Tibial nerve (tissue), 4 donors: ENCODE results near the gene ZDHHC5. TPM values are rescaled to one million over a fixed set of nuclear protein-coding genes. Genes with fewer than 3 reads are reported as not detected.
"Not testable (repeated sequence)": the region's sequence is repeated elsewhere in the genome, so short reads cannot be mapped to it uniquely, and the experiment has no call there.

ENCODE experiments used
- DNase-seq, 2 donors: peaks; one replicate each; pipeline ENCODE4 v3.0.0-alpha.2; 2019; ENCODE audit warnings: low spot score in 2 of 2
- H3K27ac ChIP-seq, 4 donors: fragments of 200-600 bp; sonication (generic) in 3 of 4; one replicate each; pipeline ENCODE4 v1.5.1; 2017 to 2019; ENCODE audit warnings: mild to moderate bottlenecking in 1 of 4
- H3K27me3 ChIP-seq, 2 donors: fragments of 200-600 bp; sonication (generic) in 1 of 2; one replicate each; pipeline versions ENCODE4 v1.5.1 to v1.6.0; 2017 to 2019
- H3K36me3 ChIP-seq, 3 donors: fragments of 200-600 bp; sonication (generic); one replicate each; pipeline ENCODE4 v1.5.1; 2018 to 2019
- H3K4me1 ChIP-seq, 4 donors: fragments of 200-600 bp; sonication (generic) in 3 of 4; one replicate each; pipeline ENCODE4 v1.5.1; 2017 to 2019
- H3K4me3 ChIP-seq, 4 donors: fragments of 200-600 bp; sonication (generic) in 3 of 4; one replicate each; pipeline ENCODE4 v1.5.1; 2017 to 2019; ENCODE audit warnings: mild to moderate bottlenecking in 1 of 4, moderate library complexity in 1 of 4
- H3K9me3 ChIP-seq, 4 donors: fragments of 200-600 bp; sonication (generic) in 3 of 4; one replicate each; pipeline ENCODE4 v1.5.1; 2017 to 2019
- CTCF ChIP-seq, 5 experiments: fragments of 200-600 bp in 3 of 5; fragments of 450-650 bp in 2 of 5; sonication (generic) in 3 of 5; IDR thresholded peaks; one replicate each; pipeline ENCODE4 v1.5.1; 2016 to 2019; ENCODE audit warnings: antibody characterized with exemption in 5 of 5, mild to moderate bottlenecking in 3 of 5, moderate library complexity in 2 of 5
- EP300 ChIP-seq, 2 donors: sonication (generic); formaldehyde crosslinking; IDR thresholded peaks; one replicate each; pipeline ENCODE4 v1.6.1; 2017; ENCODE audit warnings: antibody characterized with exemption in 2 of 2, mild to moderate bottlenecking in 1 of 2
- POLR2A ChIP-seq, 2 donors: fragments of 450-650 bp; IDR thresholded peaks; one replicate each; pipeline ENCODE4 v1.6.1; 2017; ENCODE audit warnings: antibody characterized with exemption in 2 of 2, mild to moderate bottlenecking in 2 of 2, moderate library complexity in 2 of 2
- WGBS, 2 donors: methylation state at CpG; one replicate each; pipeline ENCODE4 v1.1.5; 2018; 5-methylcytosine and 5-hydroxymethylcytosine counted together
- total RNA-seq, 4 donors: library from RNA; depleted of rRNA; stranded (reverse); fragments of >200 nt; gene quantifications; one replicate each; pipeline ENCODE4 v1.1.0, GENCODE V29; 2016

The ZDHHC5 gene
- total RNA-seq, 4 donors from 2014 or later: 26.0 to 57.3 (median 33.7) TPM

GRCh38 chr11:57703341-57703740 is 35.4 kb downstream of the ZDHHC5 start:
- TF ChIP-seq EP300 (IDR thresholded peaks at IDR 0.05) (no peak), POLR2A (IDR thresholded peaks at IDR 0.05) (no peak), CTCF (IDR thresholded peaks at IDR 0.05) (no peak)
- Histone ChIP-seq H3K36me3 (peaks cover 3 to 77% (median 17%) of the 10 kb centered on the region in 3 donors), H3K4me3 (no peak overlapping the region), H3K27me3 (no peaks in the 10 kb centered on the region), H3K4me1 (peaks cover 0 to 3% (median 0%) of the 10 kb centered on the region in 4 donors), H3K9me3 (no peaks in the 10 kb centered on the region), H3K27ac (no peak overlapping the region)
- 73 to 90% methylated on average over 4 of the region's 4 CpGs for WGBS, 2 donors
- DNase-seq: no peak

- Histone ChIP-seq H3K4me1 (peaks cover 0 to 9% (median 0%) of the 10 kb centered on the region in 4 donors), H3K36me3 (peaks cover 0 to 61% (median 17%) of the 10 kb centered on the region in 3 donors), H3K27ac (no peak overlapping the region), H3K9me3 (no peaks in the 10 kb centered on the region), H3K4me3 (no peak overlapping the region), H3K27me3 (no peaks in the 10 kb centered on the region)
- TF ChIP-seq EP300 (IDR thresholded peaks at IDR 0.05): no peak
- 95% methylated on average over 6 of the region's 6 CpGs for WGBS, 2 donors
- no peak for DNase-seq
Measured at GRCh38 chr11:57704932-57705331, 37.0 kb downstream of the ZDHHC5 start.

GRCh38 chr11:57705432-57705831 is 37.5 kb downstream of the ZDHHC5 start:
- H3K4me3 ChIP-seq, H3K27ac ChIP-seq, H3K27me3 ChIP-seq, H3K9me3 ChIP-seq, DNase-seq: not testable (repeated sequence)
- Histone ChIP-seq H3K36me3 (peaks cover 0 to 56% (median 17%) of the 10 kb centered on the region in 3 donors), H3K4me1 (peaks cover 0 to 14% (median 0%) of the 10 kb centered on the region in 4 donors)
- 87 to 90% methylated on average over 8 of the region's 8 CpGs for WGBS, 2 donors

- Histone ChIP-seq H3K36me3 (peaks cover 0 to 18% (median 1%) of the 10 kb centered on the region in 3 donors), H3K4me1 (peaks cover 0 to 42% (median 14%) of the 10 kb centered on the region in 4 donors), H3K4me3 (no peak overlapping the region), H3K27ac (no peak overlapping the region), H3K27me3 (no peaks in the 10 kb centered on the region), H3K9me3 (no peaks in the 10 kb centered on the region)
- TF ChIP-seq CTCF (IDR thresholded peaks at IDR 0.05) (no peak), EP300 (IDR thresholded peaks at IDR 0.05) (no peak)
- no peak for DNase-seq
- 90 to 92% methylated on average over 5 of the region's 5 CpGs for WGBS, 2 donors
Measured at GRCh38 chr11:57709802-57710367, 42.0 kb downstream of the ZDHHC5 start.

GRCh38 chr11:57711414-57712255 is 43.7 kb downstream of the ZDHHC5 start, which contains the start of gene MED19:
Gene MED19, minus strand, starts transcription at chr11:57712215. Its CDS starts 36 bp downstream, at chr11:57712179.
- DNase-seq: peak; percentile 16 to 28
- peaks cover 0 to 3% (median 0%) of the 10 kb centered on the region in 3 donors for H3K36me3 ChIP-seq
- 9% methylated on average over 42 to 45 of the region's 51 CpGs for WGBS, 2 donors
- peak within 1 kb of the TSS; percentile 85 to 95 (median 90) for H3K4me3 ChIP-seq
- peak within 1 kb of the TSS; percentile 70 to 94 (median 88) for H3K27ac ChIP-seq
- peaks cover 0 to 45% (median 14%) of the 10 kb centered on the region in 4 donors for H3K4me1 ChIP-seq
- H3K27me3 ChIP-seq: no peaks in the 10 kb centered on the region
- TF ChIP-seq CTCF (IDR thresholded peaks at IDR 0.05): peak in 1 of 5 experiments; percentile 3
- TF ChIP-seq POLR2A (IDR thresholded peaks at IDR 0.05): no peak
- TF ChIP-seq EP300 (IDR thresholded peaks at IDR 0.05): no peak
- H3K9me3 ChIP-seq: no peaks in the 10 kb centered on the region
